IMR-90 (cell line): ENCODE data around the gene PYROXD2. TPM values are rescaled to one million over a fixed set of nuclear protein-coding genes. Genes with fewer than 3 reads are reported as not detected.

ENCODE experiments used
- ATAC-seq: fragments of 200-7000 bp; cut with Tn5 transposase; 2 replicates; pipeline ENCODE4 v1.9.1; 2020; ENCODE audit warnings: low read depth, mild to moderate bottlenecking, moderate library complexity
- BruUV-seq: library from RNA; stranded (reverse); fragments of 400-500 nt; replicated peaks from 2 replicates; lab custom pipeline; 2021; lab: Mats Ljungman, UMichigan
- CTCF ChIA-PET: fragments of 300-600 bp; formaldehyde crosslinking; extraction: SDS; loops from one replicate; lab custom pipeline; 2021; ENCODE audit warnings: antibody characterized with exemption; lab: Yijun Ruan, JAX
- POLR2A ChIA-PET: fragments of 300-600 bp; sonication (Branson Sonifier 250); formaldehyde crosslinking; loops from one replicate; lab custom pipeline; 2022; ENCODE audit warnings: antibody characterized with exemption; ENCODE audit not compliant: unreplicated experiment; lab: Charles Lee
- DNase-seq: peaks from one replicate; pipeline ENCODE4 v3.0.0; 2013
- H2AFZ ChIP-seq: replicated peaks from 2 replicates; pipeline ENCODE3; 2013; ENCODE audit warnings: low read length, mild to moderate bottlenecking; ENCODE audit not compliant: poor library complexity
- H2AK5ac ChIP-seq: 2 replicates; pipeline ENCODE4 v1.6.1; 2013; ENCODE audit warnings: low read depth, low read length, inconsistent platforms
- H2AK9ac ChIP-seq: replicated peaks from 2 replicates; pipeline ENCODE3; 2013; ENCODE audit warnings: mild to moderate bottlenecking, low read depth, low read length, moderate library complexity; ENCODE audit not compliant: poor library complexity
- H2BK120ac ChIP-seq: 2 replicates; pipeline ENCODE4 v1.6.1; 2013; ENCODE audit warnings: low read depth, low read length, inconsistent platforms
- H2BK15ac ChIP-seq: 3 replicates; pipeline ENCODE4 v1.6.1; 2013; ENCODE audit warnings: low read depth, low read length, inconsistent platforms
- H2BK20ac ChIP-seq: 2 replicates; pipeline ENCODE4 v1.6.1; 2013; ENCODE audit warnings: low read depth, mild to moderate bottlenecking, inconsistent platforms, low read length, moderate library complexity
- H2BK5ac ChIP-seq: 2 replicates; pipeline ENCODE4 v1.6.1; 2013; ENCODE audit warnings: mild to moderate bottlenecking, low read depth, low read length, inconsistent platforms; ENCODE audit not compliant: poor library complexity, severe bottlenecking
- H3K14ac ChIP-seq: replicated peaks from 2 replicates; pipeline ENCODE4 v1.6.1; 2013; ENCODE audit warnings: low read depth, low read length, inconsistent platforms
- H3K18ac ChIP-seq: 2 replicates; pipeline ENCODE4 v1.6.1; 2013; ENCODE audit warnings: low read depth, low read length, control low read depth
- H3K23ac ChIP-seq: 2 replicates; pipeline ENCODE4 v1.6.1; 2013; ENCODE audit warnings: low read depth, low read length, inconsistent platforms
- H3K27ac ChIP-seq: 2 replicates; pipeline ENCODE4 v1.5.1; 2013; ENCODE audit warnings: mild to moderate bottlenecking, control low read depth, low read length; ENCODE audit not compliant: insufficient read depth
- H3K27me3 ChIP-seq: 2 replicates; pipeline ENCODE4 v1.6.1; 2013; ENCODE audit warnings: low read length; ENCODE audit not compliant: control insufficient read depth, insufficient read depth
- H3K36me3 ChIP-seq: 2 replicates; pipeline ENCODE4 v1.6.1; 2013; ENCODE audit warnings: low read length, mixed read lengths; ENCODE audit not compliant: control insufficient read depth, insufficient read depth
- H3K4ac ChIP-seq: 2 replicates; pipeline ENCODE4 v1.6.1; 2013; ENCODE audit warnings: low read depth, low read length, inconsistent platforms
- H3K4me1 ChIP-seq: 2 replicates; pipeline ENCODE4 v1.6.1; 2013; ENCODE audit warnings: low read length, mixed read lengths; ENCODE audit not compliant: control insufficient read depth, insufficient read depth
- H3K4me2 ChIP-seq: 2 replicates; pipeline ENCODE4 v1.6.1; 2013; ENCODE audit warnings: low read depth, mild to moderate bottlenecking, control low read depth, low read length, moderate library complexity
- H3K4me3 ChIP-seq: 2 replicates; pipeline ENCODE4 v1.5.1; 2013; ENCODE audit warnings: low read depth, mild to moderate bottlenecking, control low read depth, low read length, moderate library complexity; ENCODE audit not compliant: insufficient read depth
- H3K56ac ChIP-seq: 2 replicates; pipeline ENCODE4 v1.6.1; 2013; ENCODE audit warnings: low read length, inconsistent platforms; ENCODE audit not compliant: insufficient read depth; ENCODE audit errors: extremely low read depth
- H3K79me1 ChIP-seq, 2 experiments: 2 replicates each; pipeline ENCODE4 v1.6.1; 2013; ENCODE audit warnings: low read length in 2 of 2, inconsistent platforms in 1 of 2, low read depth in 1 of 2
- H3K9ac ChIP-seq: 2 replicates; pipeline ENCODE4 v1.6.1; 2013; ENCODE audit warnings: low read depth, low read length, control low read depth
- H3K9me1 ChIP-seq: 2 replicates; pipeline ENCODE4 v1.6.1; 2013; ENCODE audit warnings: low read length, inconsistent platforms; ENCODE audit not compliant: insufficient read depth
- H3K9me3 ChIP-seq: 2 replicates; pipeline ENCODE4 v1.6.1; 2013; ENCODE audit warnings: low read length; ENCODE audit not compliant: control insufficient read depth, insufficient read depth
- H4K20me1 ChIP-seq: 2 replicates; pipeline ENCODE4 v1.6.1; 2013; ENCODE audit warnings: low read length, inconsistent platforms; ENCODE audit not compliant: insufficient read depth
- H4K5ac ChIP-seq: 2 replicates; pipeline ENCODE4 v1.6.1; 2013; ENCODE audit warnings: mild to moderate bottlenecking, low read depth, low read length, control low read depth
- H4K8ac ChIP-seq, 2 experiments: 2 replicates each; pipeline ENCODE4 v1.6.1; 2013; ENCODE audit warnings: low read depth in 2 of 2, low read length in 2 of 2, control low read depth in 1 of 2, inconsistent platforms in 1 of 2
- H4K91ac ChIP-seq: 2 replicates; pipeline ENCODE4 v1.6.1; 2013; ENCODE audit warnings: low read depth, low read length, inconsistent platforms; ENCODE audit not compliant: insufficient read depth
- BHLHE40 ChIP-seq: fragments of 150-350 bp; IDR thresholded peaks from 2 replicates; pipeline ENCODE4 v1.6.1; 2016; ENCODE audit warnings: mild to moderate bottlenecking, low read depth, low read length
- CEBPB ChIP-seq: IDR thresholded peaks from 2 replicates; pipeline ENCODE4 v1.6.1; 2012; ENCODE audit warnings: low read depth, low read length, improper control_type of control experiment
- CHD1 ChIP-seq: IDR thresholded peaks from 2 replicates; pipeline ENCODE4 v1.6.1; 2012; ENCODE audit warnings: low read depth, low read length, improper control_type of control experiment
- FOS ChIP-seq: fragments of 150-350 bp; IDR thresholded peaks from 2 replicates; pipeline ENCODE4 v1.6.1; 2016; ENCODE audit warnings: low read depth, low read length
- MAFK ChIP-seq: IDR thresholded peaks from 2 replicates; pipeline ENCODE4 v1.6.1; 2012; ENCODE audit warnings: low read depth, low read length, improper control_type of control experiment
- MAZ ChIP-seq: IDR thresholded peaks from 2 replicates; pipeline ENCODE4 v1.6.1; 2012; ENCODE audit warnings: low read depth, mild to moderate bottlenecking, low read length, improper control_type of control experiment, moderate library complexity, borderline replicate concordance
- MXI1 ChIP-seq: IDR thresholded peaks from 2 replicates; pipeline ENCODE4 v1.6.1; 2012; ENCODE audit warnings: low read depth, mild to moderate bottlenecking, low read length, moderate library complexity, borderline replicate concordance
- NFE2L2 ChIP-seq: fragments of 150-350 bp; IDR thresholded peaks from 2 replicates; pipeline ENCODE4 v1.6.1; 2016; ENCODE audit warnings: low read depth, mild to moderate bottlenecking, low read length
- POLR2A ChIP-seq: IDR thresholded peaks from 2 replicates; pipeline ENCODE4 v1.6.1; 2012; ENCODE audit warnings: mild to moderate bottlenecking, low read depth, low read length
- RAD21 ChIP-seq: IDR thresholded peaks from 2 replicates; pipeline ENCODE4 v1.6.1; 2012; ENCODE audit warnings: low read length, improper control_type of control experiment
- RCOR1 ChIP-seq: IDR thresholded peaks from 2 replicates; pipeline ENCODE4 v1.6.1; 2012; ENCODE audit warnings: mild to moderate bottlenecking, low read length, improper control_type of control experiment; ENCODE audit not compliant: insufficient replicate concordance
- RFX5 ChIP-seq: IDR thresholded peaks from 2 replicates; pipeline ENCODE4 v1.8.0; 2012; ENCODE audit warnings: low read depth, mild to moderate bottlenecking, low read length, moderate library complexity
- SMC3 ChIP-seq: fragments of 150-350 bp; IDR thresholded peaks from 2 replicates; pipeline ENCODE4 v1.6.1; 2016; ENCODE audit warnings: low read depth, mild to moderate bottlenecking, antibody characterized with exemption, low read length, moderate library complexity
- WGBS, 2 experiments: methylation state at CpG; one replicate each; pipeline versions ENCODE4 v1.1.5 to v1.1.7; 2013; ENCODE audit warnings: missing lambda C conversion rate in 2 of 2; ENCODE audit not compliant: insufficient read length in 1 of 2; ENCODE audit errors: extremely low coverage in 2 of 2; 5-methylcytosine and 5-hydroxymethylcytosine counted together
- dilution Hi-C: fragments of 300-500 bp; cut with HindIII; formaldehyde crosslinking; loops from one replicate; pipeline ENCODE4 v1.14.3; 2018; ENCODE audit warnings: low sequenced_read_pairs; ENCODE audit not compliant: unreplicated experiment
- in situ Hi-C: fragments of 300-500 bp; cut with MboI; formaldehyde crosslinking; loops from 3 replicates; pipeline ENCODE4 v1.14.3; 2019; ENCODE audit warnings: low sequenced_read_pairs, inconsistent platforms, mixed read lengths
- intact Hi-C: fragments of 100-400 bp; cut with micrococcal nuclease; formaldehyde crosslinking; loops from 2 replicates; pipeline ENCODE4 v1.10.0; 2022
- polyA plus RNA-seq, 3 experiments: library from polyadenylated mRNA; depleted of rRNA; stranded (reverse); fragments of >200 nt; gene quantifications; 2 replicates each; pipeline ENCODE4 v1.2.3, GENCODE V29; 2012; ENCODE audit warnings: low replicate concordance in 1 of 3
- total RNA-seq: library from RNA; depleted of rRNA; stranded (reverse); fragments of >200 nt; gene quantifications from 2 replicates; pipeline ENCODE4 v1.2.3, GENCODE V29; 2012
- TF ChIP-seq, protein P1 (sequence below): conservative IDR thresholded peaks from 2 replicates; pipeline ENCODE4 v1.5.1; 2012; ENCODE audit warnings: mild to moderate bottlenecking, low read depth, low read length, improper control_type of control experiment
- TF ChIP-seq, protein P2 (sequence below): fragments of 150-350 bp; IDR thresholded peaks from 2 replicates; pipeline ENCODE4 v1.6.1; 2016; ENCODE audit warnings: low read depth, mild to moderate bottlenecking, low read length, moderate library complexity, borderline replicate concordance
- TF ChIP-seq, protein P3 (sequence below): fragments of 150-350 bp; IDR thresholded peaks from 2 replicates; pipeline ENCODE4 v1.6.1; 2017; ENCODE audit warnings: mild to moderate bottlenecking, antibody characterized with exemption, low read length, low read depth

PYROXD2 gene
- total and polyA plus RNA-seq, 2 of the 4 experiments (the other 2 are of a cell fraction): 6.5 to 16.3 TPM

DNA sequence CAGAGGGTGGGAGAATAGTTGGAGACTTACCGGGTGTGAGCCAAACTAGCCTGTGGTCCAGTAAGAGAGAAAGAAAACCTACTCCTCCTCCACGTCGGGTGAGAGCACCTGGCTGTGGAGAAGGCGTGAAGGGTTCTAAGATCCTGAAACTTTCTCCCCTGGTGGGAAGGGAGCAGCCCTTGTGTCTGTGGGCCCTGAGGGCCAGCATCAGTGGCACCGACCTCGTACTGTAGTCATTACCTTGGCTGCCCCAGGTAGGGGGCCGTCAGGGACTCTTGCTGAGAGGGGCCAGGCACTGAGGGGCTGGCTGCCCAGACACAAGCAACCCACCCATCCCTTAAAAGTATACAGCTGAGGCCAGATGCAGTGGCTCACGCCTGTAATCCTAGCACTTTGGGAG lies 77.5 kb downstream of the PYROXD2 start:
- no peaks in the 10 kb centered on the region for H4K20me1 ChIP-seq
- no TSS peak for BruUV-seq

More for the DNA sequence above, 77.5 kb downstream of the PYROXD2 start:
- POLR2A ChIA-PET: no interaction called here
- Histone ChIP-seq H4K91ac (no peak overlapping the region), H3K14ac (no peak overlapping the region), H2AK5ac (no peak overlapping the region), H2BK15ac (no peak overlapping the region), H4K8ac (no peak overlapping the region), H2BK20ac (no peak overlapping the region), H3K4me3 (no peak overlapping the region), H2AFZ (no peak overlapping the region), H3K27me3 (no peaks in the 10 kb centered on the region), H3K4me2 (no peak overlapping the region), H3K27ac (no peak overlapping the region), H3K18ac (no peak overlapping the region), H3K56ac (no peak overlapping the region), H3K9ac (no peak overlapping the region), H3K4ac (no peak overlapping the region), H4K5ac (no peak overlapping the region), H2BK5ac (no peak overlapping the region), H3K36me3 (no peaks in the 10 kb centered on the region), H3K4me1 (peaks cover 9% of the 10 kb centered on the region), H2AK9ac (no peak overlapping the region), H3K9me3 (no peaks in the 10 kb centered on the region), H2BK120ac (no peak overlapping the region), H3K9me1 (peaks cover 6% of the 10 kb centered on the region), H3K79me1 (no peaks in the 10 kb centered on the region), H3K23ac (no peak overlapping the region)
- ATAC-seq (no peak), DNase-seq (no peak)
- no CpG with 5 or more reads among the region's 8 CpGs for WGBS, 2 experiments
- no peak for TF ChIP-seq CEBPB
- TF ChIP-seq, protein P1, sequence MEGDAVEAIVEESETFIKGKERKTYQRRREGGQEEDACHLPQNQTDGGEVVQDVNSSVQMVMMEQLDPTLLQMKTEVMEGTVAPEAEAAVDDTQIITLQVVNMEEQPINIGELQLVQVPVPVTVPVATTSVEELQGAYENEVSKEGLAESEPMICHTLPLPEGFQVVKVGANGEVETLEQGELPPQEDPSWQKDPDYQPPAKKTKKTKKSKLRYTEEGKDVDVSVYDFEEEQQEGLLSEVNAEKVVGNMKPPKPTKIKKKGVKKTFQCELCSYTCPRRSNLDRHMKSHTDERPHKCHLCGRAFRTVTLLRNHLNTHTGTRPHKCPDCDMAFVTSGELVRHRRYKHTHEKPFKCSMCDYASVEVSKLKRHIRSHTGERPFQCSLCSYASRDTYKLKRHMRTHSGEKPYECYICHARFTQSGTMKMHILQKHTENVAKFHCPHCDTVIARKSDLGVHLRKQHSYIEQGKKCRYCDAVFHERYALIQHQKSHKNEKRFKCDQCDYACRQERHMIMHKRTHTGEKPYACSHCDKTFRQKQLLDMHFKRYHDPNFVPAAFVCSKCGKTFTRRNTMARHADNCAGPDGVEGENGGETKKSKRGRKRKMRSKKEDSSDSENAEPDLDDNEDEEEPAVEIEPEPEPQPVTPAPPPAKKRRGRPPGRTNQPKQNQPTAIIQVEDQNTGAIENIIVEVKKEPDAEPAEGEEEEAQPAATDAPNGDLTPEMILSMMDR: no peak
- TF ChIP-seq CHD1: no peak
- no peak for TF ChIP-seq MXI1
- no peak for TF ChIP-seq RFX5
- no peak for TF ChIP-seq POLR2A
- no peak for TF ChIP-seq FOS
- TF ChIP-seq NFE2L2: no peak
- TF ChIP-seq BHLHE40: no peak
- TF ChIP-seq RAD21: no peak
- TF ChIP-seq, protein P2, sequence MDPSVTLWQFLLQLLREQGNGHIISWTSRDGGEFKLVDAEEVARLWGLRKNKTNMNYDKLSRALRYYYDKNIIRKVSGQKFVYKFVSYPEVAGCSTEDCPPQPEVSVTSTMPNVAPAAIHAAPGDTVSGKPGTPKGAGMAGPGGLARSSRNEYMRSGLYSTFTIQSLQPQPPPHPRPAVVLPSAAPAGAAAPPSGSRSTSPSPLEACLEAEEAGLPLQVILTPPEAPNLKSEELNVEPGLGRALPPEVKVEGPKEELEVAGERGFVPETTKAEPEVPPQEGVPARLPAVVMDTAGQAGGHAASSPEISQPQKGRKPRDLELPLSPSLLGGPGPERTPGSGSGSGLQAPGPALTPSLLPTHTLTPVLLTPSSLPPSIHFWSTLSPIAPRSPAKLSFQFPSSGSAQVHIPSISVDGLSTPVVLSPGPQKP: no peak
- TF ChIP-seq SMC3: no peak
- TF ChIP-seq MAFK: no peak
- TF ChIP-seq, protein P3, sequence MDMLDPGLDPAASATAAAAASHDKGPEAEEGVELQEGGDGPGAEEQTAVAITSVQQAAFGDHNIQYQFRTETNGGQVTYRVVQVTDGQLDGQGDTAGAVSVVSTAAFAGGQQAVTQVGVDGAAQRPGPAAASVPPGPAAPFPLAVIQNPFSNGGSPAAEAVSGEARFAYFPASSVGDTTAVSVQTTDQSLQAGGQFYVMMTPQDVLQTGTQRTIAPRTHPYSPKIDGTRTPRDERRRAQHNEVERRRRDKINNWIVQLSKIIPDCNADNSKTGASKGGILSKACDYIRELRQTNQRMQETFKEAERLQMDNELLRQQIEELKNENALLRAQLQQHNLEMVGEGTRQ: no peak
- TF ChIP-seq MAZ: no peak
- no peak for TF ChIP-seq RCOR1
- CTCF ChIA-PET: no interaction called here
- in situ Hi-C loops: no loop called here
- dilution Hi-C loops: no loop called here
- intact Hi-C loops: no loop called here
